ENCODE measurements around the gene PDIA6. TPM values are rescaled to one million over a fixed set of nuclear protein-coding genes. Genes with fewer than 3 reads are reported as not detected.

Gene PDIA6
- total and polyA plus RNA-seq, 10 of the 15 experiments (the other 5 are each of a cell fraction or from before 2014, with no cell fraction given): 148 to 526 (median 209) TPM

DNA sequence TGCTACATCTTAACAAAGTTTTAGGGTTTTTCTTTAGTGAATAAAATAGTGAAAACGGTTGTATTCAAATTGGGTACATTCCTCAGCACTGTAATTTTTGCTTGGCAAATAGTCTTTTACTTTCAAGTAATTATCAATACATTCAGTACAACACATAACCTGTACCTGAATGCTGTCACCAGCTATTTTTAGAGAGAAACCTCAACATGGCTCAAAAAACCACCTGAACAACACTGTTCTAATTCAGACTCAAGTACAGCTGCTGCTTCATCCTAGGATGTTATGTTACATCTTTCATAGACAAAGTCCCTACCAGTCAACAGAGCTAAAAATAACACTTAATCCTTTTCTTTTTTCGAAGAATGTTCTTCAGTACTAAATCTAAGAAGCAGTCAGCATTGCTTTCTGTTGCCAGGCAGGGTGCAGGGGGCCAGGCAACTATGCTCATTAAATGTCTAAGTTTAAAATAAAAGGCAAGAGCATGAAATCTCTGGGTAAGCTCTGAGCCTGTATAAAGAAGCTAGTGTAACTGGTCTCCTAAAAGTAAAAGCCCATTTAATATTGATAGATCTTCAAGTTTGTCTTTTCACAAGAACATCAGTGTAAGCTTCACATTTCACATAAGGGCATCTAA, 20.5 kb downstream of the PDIA6 start (continued):
- TF ChIP-seq, protein P1, sequence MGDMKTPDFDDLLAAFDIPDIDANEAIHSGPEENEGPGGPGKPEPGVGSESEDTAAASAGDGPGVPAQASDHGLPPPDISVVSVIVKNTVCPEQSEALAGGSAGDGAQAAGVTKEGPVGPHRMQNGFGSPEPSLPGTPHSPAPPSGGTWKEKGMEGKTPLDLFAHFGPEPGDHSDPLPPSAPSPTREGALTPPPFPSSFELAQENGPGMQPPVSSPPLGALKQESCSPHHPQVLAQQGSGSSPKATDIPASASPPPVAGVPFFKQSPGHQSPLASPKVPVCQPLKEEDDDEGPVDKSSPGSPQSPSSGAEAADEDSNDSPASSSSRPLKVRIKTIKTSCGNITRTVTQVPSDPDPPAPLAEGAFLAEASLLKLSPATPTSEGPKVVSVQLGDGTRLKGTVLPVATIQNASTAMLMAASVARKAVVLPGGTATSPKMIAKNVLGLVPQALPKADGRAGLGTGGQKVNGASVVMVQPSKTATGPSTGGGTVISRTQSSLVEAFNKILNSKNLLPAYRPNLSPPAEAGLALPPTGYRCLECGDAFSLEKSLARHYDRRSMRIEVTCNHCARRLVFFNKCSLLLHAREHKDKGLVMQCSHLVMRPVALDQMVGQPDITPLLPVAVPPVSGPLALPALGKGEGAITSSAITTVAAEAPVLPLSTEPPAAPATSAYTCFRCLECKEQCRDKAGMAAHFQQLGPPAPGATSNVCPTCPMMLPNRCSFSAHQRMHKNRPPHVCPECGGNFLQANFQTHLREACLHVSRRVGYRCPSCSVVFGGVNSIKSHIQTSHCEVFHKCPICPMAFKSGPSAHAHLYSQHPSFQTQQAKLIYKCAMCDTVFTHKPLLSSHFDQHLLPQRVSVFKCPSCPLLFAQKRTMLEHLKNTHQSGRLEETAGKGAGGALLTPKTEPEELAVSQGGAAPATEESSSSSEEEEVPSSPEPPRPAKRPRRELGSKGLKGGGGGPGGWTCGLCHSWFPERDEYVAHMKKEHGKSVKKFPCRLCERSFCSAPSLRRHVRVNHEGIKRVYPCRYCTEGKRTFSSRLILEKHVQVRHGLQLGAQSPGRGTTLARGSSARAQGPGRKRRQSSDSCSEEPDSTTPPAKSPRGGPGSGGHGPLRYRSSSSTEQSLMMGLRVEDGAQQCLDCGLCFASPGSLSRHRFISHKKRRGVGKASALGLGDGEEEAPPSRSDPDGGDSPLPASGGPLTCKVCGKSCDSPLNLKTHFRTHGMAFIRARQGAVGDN (IDR thresholded peaks at IDR 0.05): no peak
- no peak for TF ChIP-seq SREBF2 (IDR thresholded peaks at IDR 0.05; ENCODE audit: low read length)
- peak; percentile 56; the same call in 1 of the 2 replicates for TF ChIP-seq ZBED1 (IDR thresholded peaks at IDR 0.05; ENCODE audit: borderline replicate concordance)
- TF ChIP-seq CREB1 (IDR thresholded peaks at IDR 0.05; ENCODE audit: low read depth): 0 out of 2 replicates have a peak, but pooled peaks have one; percentile 33
- no peak for TF ChIP-seq FOXK2 (IDR thresholded peaks at IDR 0.05)

GRCh38 chr2:10790228-10790973, 22.2 kb downstream of the PDIA6 start:
- peaks cover 4% of the 10 kb centered on the region for H3K79me2 ChIP-seq (ENCODE audit: control insufficient read depth, insufficient read depth, low read length)
- peak; percentile 86 for ATAC-seq
- peak overlapping the region; percentile 65; the same call in 1 of the 2 replicates for H3K27ac ChIP-seq (ENCODE audit: control insufficient read depth, insufficient read depth)
- H4K20me1 ChIP-seq (ENCODE audit: control insufficient read depth, insufficient read depth): 0 out of 2 replicates have a peak, but pooled peaks cover 4% of the 10 kb centered on the region
- intact Hi-C loops (cut with micrococcal nuclease; ENCODE audit: unreplicated experiment) (no loop called here), in situ Hi-C loops (cut with MboI) (no loop called here)
- DNase-seq (ENCODE audit: low read depth, low spot score): no peak
- SMC1A ChIA-PET (ENCODE audit: uncharacterized antibody, unreplicated experiment): interaction anchor here (0.6 to 1.6 kb wide), 2 partner anchors 46 to 93 kb away, joined by 3 read pairs; no protein-coding TSS in a partner anchor
- peak overlapping the region; percentile 2; the same call in 1 of the 2 replicates for H2AFZ ChIP-seq (ENCODE audit: control insufficient read depth, low read depth, low read length)
- WGBS (ENCODE audit: insufficient coverage, insufficient replicate concordance, low lambda C conversion rate, missing lambda C conversion rate): 7% methylated on average over 6 of the region's 6 CpGs
- CTCF ChIA-PET: interaction anchor here (1.3 to 2.1 kb wide), 3 partner anchors 10 to 18 kb away, joined by 3 to 7 read pairs (median 5); no protein-coding TSS in a partner anchor
- POLR2A ChIA-PET: interaction anchor here (0.9 to 2.2 kb wide), 3 partner anchors 8 to 24 kb away, joined by 3 to 7 read pairs (median 4); partner anchors contain the start of gene PDIA6
- RAD21 ChIA-PET (ENCODE audit: unreplicated experiment): interaction anchor here (1.2 to 1.3 kb wide), 3 partner anchors 8 to 42 kb away, joined by 3 to 4 read pairs (median 3); no protein-coding TSS in a partner anchor
- no peaks in the 10 kb centered on the region for H3K27me3 ChIP-seq (replicated peaks in 1 of 2; ENCODE audit: control insufficient read depth in 2 of 2, insufficient read depth in 2 of 2, low read length in 1 of 2)
- H3K4me2 ChIP-seq (ENCODE audit: control insufficient read depth, insufficient read depth): peak overlapping the region; percentile 76
- H3K9me3 ChIP-seq (replicated peaks; ENCODE audit: control insufficient read depth, insufficient read depth, low read length): no peaks in the 10 kb centered on the region
- peak; percentile 83 for FAIRE-seq
- peaks cover 28% of the 10 kb centered on the region for H3K4me1 ChIP-seq (ENCODE audit: control insufficient read depth, insufficient read depth, low read length)
- no peak overlapping the region for H3K9ac ChIP-seq (ENCODE audit: control insufficient read depth, insufficient read depth, low read length)
- no peak overlapping the region; the same call in 1 of the 2 replicates for H3K4me3 ChIP-seq
- no TSS peak for BruUV-seq (replicated peaks)
- H3K36me3 ChIP-seq (ENCODE audit: control insufficient read depth in 2 of 2, insufficient read depth in 2 of 2, low read length in 1 of 2): peaks cover 16 to 57% of the 10 kb centered on the region in 2 experiments
- TF ChIP-seq ZNF622 (IDR thresholded peaks at IDR 0.05) (no peak), EP300 (IDR thresholded peaks at IDR 0.05; ENCODE audit: borderline replicate concordance in 1 of 2, control insufficient read depth in 1 of 2, low read depth in 2 of 2, low read length in 2 of 2) (no peak), MEF2B (IDR thresholded peaks at IDR 0.05; ENCODE audit: partially characterized antibody, poor library complexity, severe bottlenecking) (no peak), RELB (IDR thresholded peaks at IDR 0.05; ENCODE audit: low read depth) (no peak)
- TF ChIP-seq, protein P2, sequence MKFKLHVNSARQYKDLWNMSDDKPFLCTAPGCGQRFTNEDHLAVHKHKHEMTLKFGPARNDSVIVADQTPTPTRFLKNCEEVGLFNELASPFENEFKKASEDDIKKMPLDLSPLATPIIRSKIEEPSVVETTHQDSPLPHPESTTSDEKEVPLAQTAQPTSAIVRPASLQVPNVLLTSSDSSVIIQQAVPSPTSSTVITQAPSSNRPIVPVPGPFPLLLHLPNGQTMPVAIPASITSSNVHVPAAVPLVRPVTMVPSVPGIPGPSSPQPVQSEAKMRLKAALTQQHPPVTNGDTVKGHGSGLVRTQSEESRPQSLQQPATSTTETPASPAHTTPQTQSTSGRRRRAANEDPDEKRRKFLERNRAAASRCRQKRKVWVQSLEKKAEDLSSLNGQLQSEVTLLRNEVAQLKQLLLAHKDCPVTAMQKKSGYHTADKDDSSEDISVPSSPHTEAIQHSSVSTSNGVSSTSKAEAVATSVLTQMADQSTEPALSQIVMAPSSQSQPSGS (IDR thresholded peaks at IDR 0.05; ENCODE audit: low read length): 0 out of 2 replicates have a peak, but pooled peaks have one; percentile 25

All from GM12878 (cell line).